ENCODE data around the gene HIPK3. TPM values are rescaled to one million over a fixed set of nuclear protein-coding genes. Genes with fewer than 3 reads are reported as not detected.

Gene HIPK3
- total and polyA plus RNA-seq, 10 of the 15 experiments (the other 5 are each of a cell fraction or from before 2014, with no cell fraction given), result 3.4 to 26.5 (median 13.6) TPM

DNA sequence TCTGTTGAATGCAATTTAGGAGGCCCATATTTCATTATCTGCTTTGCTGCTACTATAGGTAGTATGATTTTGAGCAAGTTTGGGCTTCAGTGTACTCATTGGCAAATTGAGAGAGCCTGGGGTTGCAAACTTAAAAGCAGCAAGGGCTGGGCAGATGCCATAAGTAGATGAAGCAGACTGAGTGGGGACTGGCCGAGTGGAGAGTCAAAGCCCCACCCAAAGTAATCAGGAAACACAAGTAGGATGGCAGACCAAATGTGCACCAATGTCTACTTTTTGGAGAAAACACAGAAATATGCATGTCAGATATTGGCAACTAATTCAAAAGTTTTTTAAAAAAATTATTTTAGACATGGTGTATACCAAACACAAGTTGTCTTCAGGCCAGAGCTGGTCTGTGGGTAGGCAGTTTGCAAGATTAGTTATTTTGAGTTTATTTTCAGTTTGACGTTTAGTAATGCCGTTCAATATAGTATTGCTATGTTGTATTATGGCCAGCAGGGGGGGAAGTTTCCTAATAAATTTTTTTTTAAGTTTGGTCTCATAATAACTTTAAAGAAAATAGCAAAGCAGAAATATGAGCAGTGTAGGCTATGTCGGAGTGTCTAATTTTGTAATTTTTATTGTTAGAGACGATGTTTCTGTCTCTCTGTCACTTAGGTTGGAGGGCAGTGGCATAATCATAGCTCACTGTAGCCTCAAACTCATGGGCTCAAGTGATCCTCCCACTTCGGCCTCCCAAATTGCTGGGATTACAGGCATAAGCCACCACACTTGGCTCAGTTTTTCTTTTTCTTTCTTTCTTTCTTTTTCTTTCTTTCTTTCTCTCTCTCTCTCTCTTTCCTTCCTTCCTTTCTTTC, 105.1 kb downstream of the HIPK3 start (continued):
- TF ChIP-seq, protein P1, sequence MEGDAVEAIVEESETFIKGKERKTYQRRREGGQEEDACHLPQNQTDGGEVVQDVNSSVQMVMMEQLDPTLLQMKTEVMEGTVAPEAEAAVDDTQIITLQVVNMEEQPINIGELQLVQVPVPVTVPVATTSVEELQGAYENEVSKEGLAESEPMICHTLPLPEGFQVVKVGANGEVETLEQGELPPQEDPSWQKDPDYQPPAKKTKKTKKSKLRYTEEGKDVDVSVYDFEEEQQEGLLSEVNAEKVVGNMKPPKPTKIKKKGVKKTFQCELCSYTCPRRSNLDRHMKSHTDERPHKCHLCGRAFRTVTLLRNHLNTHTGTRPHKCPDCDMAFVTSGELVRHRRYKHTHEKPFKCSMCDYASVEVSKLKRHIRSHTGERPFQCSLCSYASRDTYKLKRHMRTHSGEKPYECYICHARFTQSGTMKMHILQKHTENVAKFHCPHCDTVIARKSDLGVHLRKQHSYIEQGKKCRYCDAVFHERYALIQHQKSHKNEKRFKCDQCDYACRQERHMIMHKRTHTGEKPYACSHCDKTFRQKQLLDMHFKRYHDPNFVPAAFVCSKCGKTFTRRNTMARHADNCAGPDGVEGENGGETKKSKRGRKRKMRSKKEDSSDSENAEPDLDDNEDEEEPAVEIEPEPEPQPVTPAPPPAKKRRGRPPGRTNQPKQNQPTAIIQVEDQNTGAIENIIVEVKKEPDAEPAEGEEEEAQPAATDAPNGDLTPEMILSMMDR (IDR thresholded peaks at IDR 0.05 in 2 of 3, conservative IDR thresholded peaks at IDR 0.05 in 1 of 3; ENCODE audit: control insufficient read depth in 2 of 3, extremely low read depth in 1 of 3, insufficient read depth in 1 of 3, low read depth in 3 of 3, low read length in 3 of 3), result peak; percentile 39 to 63 (median 47); a peak in 4 of 6 replicates
- TF ChIP-seq RAD21 (IDR thresholded peaks at IDR 0.05; ENCODE audit: insufficient read depth, low read depth, low read length), result peak; percentile 76
- TF ChIP-seq TCF12 (IDR thresholded peaks at IDR 0.05; ENCODE audit: low read depth, low read length), result no peak
- no peak for TF ChIP-seq NFYA (IDR thresholded peaks at IDR 0.05; ENCODE audit: borderline replicate concordance, low read depth, low read length)

DNA sequence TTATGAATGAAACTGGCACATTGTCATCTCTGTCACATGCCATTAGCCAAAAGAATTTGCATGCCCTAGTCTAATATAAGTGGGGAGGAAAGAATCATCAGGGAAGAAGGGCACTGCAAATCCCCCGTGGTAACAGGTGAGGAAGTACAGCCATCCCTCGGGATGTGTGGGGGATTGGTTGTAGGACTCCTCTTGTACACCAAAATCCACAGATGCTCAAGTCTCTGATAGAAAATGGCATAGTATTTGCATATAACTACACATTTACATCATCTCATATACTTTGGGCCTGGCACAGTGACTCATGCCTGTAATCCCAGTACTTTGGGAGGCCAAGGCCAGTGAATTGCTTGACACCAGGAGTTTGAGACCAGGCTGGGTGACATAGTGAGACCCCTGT, 109.7 kb downstream of the HIPK3 start:
- Histone ChIP-seq H3K27me3 (replicated peaks in 1 of 2; ENCODE audit: control insufficient read depth in 2 of 2, insufficient read depth in 2 of 2, low read length in 1 of 2) (no peaks in the 10 kb centered on the region), H3K4me1 (ENCODE audit: control insufficient read depth, insufficient read depth, low read length) (no peaks in the 10 kb centered on the region), H3K9ac (ENCODE audit: control insufficient read depth, insufficient read depth, low read length) (no peak overlapping the region), H3K9me3 (replicated peaks; ENCODE audit: control insufficient read depth, insufficient read depth, low read length) (no peaks in the 10 kb centered on the region), H4K20me1 (ENCODE audit: control insufficient read depth, insufficient read depth) (no peaks in the 10 kb centered on the region), H2AFZ (ENCODE audit: control insufficient read depth, low read depth, low read length) (peak overlapping the region; percentile 6; the same call in 1 of the 2 replicates), H3K4me3 (no peak overlapping the region), H3K79me2 (ENCODE audit: control insufficient read depth, insufficient read depth, low read length) (no peaks in the 10 kb centered on the region), H3K36me3 (ENCODE audit: control insufficient read depth in 2 of 2, insufficient read depth in 2 of 2, low read length in 1 of 2) (no peaks in the 10 kb centered on the region), H3K27ac (ENCODE audit: control insufficient read depth, insufficient read depth) (no peak overlapping the region), H3K4me2 (ENCODE audit: control insufficient read depth, insufficient read depth) (no peak overlapping the region)
- ChIA-PET CTCF (interaction anchor here (0.9 to 9.8 kb wide), 10 partner anchors 13 to 463 kb away, joined by 3 to 83 read pairs (median 4); partner anchors contain the start of gene C11orf91), POLR2A (no interaction called here), SMC1A (ENCODE audit: uncharacterized antibody, unreplicated experiment) (interaction anchor here (0.9 to 6.2 kb wide), 7 partner anchors 13 to 376 kb away, joined by 3 to 41 read pairs (median 5); no protein-coding TSS in a partner anchor), RAD21 (ENCODE audit: unreplicated experiment) (interaction anchor here (6.4 kb wide), 1 partner anchor 376 kb away, joined by 50 read pairs; no protein-coding TSS in a partner anchor)
- FAIRE-seq, result no peak
- BruUV-seq (replicated peaks), result no TSS peak
- ATAC-seq, result no peak
- DNase-seq (ENCODE audit: low read depth, low spot score), result no peak
- intact Hi-C loops (cut with micrococcal nuclease; ENCODE audit: unreplicated experiment), result loop anchor here (10.0 kb wide), 1 partner anchor 108 kb away; no protein-coding TSS in a partner anchor
- 0% methylated on average over 2 of the region's 2 CpGs for WGBS (ENCODE audit: insufficient coverage, insufficient replicate concordance, low lambda C conversion rate, missing lambda C conversion rate)
- in situ Hi-C loops (cut with MboI), result loop anchor here (10.0 kb wide), 1 partner anchor 458 kb away; no protein-coding TSS in a partner anchor
- no peak for TF ChIP-seq HDGF (IDR thresholded peaks at IDR 0.05)
- TF ChIP-seq PML (IDR thresholded peaks at IDR 0.05; ENCODE audit: low read length), result no peak
- no peak for TF ChIP-seq ZNF207 (IDR thresholded peaks at IDR 0.05; ENCODE audit: borderline replicate concordance)
- no peak for TF ChIP-seq RFX5 (IDR thresholded peaks at IDR 0.05; ENCODE audit: low read depth, low read length)
- TF ChIP-seq TCF7 (IDR thresholded peaks at IDR 0.05; ENCODE audit: borderline replicate concordance), result no peak
- TF ChIP-seq SMAD1 (IDR thresholded peaks at IDR 0.05; ENCODE audit: low read depth, partially characterized antibody), result no peak
- TF ChIP-seq MYC (IDR thresholded peaks at IDR 0.05; ENCODE audit: insufficient read depth, insufficient read length, insufficient replicate concordance, low read length, severe bottlenecking), result no peak
- no peak for TF ChIP-seq CHD4 (IDR thresholded peaks at IDR 0.05)
- TF ChIP-seq CBX5 (IDR thresholded peaks at IDR 0.05; ENCODE audit: low read depth), result no peak
- TF ChIP-seq JUNB (IDR thresholded peaks at IDR 0.05), result no peak
- TF ChIP-seq, protein P2, sequence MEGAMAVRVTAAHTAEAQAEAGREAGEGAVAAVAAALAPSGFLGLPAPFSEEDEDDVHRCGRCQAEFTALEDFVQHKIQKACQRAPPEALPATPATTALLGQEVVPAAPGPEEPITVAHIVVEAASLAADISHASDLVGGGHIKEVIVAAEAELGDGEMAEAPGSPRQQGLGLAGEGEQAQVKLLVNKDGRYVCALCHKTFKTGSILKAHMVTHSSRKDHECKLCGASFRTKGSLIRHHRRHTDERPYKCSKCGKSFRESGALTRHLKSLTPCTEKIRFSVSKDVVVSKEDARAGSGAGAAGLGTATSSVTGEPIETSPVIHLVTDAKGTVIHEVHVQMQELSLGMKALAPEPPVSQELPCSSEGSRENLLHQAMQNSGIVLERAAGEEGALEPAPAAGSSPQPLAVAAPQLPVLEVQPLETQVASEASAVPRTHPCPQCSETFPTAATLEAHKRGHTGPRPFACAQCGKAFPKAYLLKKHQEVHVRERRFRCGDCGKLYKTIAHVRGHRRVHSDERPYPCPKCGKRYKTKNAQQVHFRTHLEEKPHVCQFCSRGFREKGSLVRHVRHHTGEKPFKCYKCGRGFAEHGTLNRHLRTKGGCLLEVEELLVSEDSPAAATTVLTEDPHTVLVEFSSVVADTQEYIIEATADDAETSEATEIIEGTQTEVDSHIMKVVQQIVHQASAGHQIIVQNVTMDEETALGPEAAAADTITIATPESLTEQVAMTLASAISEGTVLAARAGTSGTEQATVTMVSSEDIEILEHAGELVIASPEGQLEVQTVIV (IDR thresholded peaks at IDR 0.05; ENCODE audit: borderline replicate concordance, partially characterized antibody), result no peak
- no peak for TF ChIP-seq POU2F2 (IDR thresholded peaks at IDR 0.05; ENCODE audit: borderline replicate concordance, low read depth, low read length)
